HG03095 (cell line): ENCODE results near the gene AFF3.

Experiments
- ATAC-seq: cut with Tn5 transposase; IDR thresholded peaks from one replicate; pipeline ENCODE4 v1.9.1; 2021; ENCODE audit warnings: moderate library complexity; ENCODE audit not compliant: unreplicated experiment

AFF3 gene

GRCh38 chr2:100046961-100047947 lies 95.1 kb downstream of the AFF3 start:
- ATAC-seq = no peak

- ATAC-seq = no peak
Measured at GRCh38 chr2:100045000-100045399, 97.4 kb downstream of the AFF3 start.

- no peak for ATAC-seq
Measured at GRCh38 chr2:100043891-100044255, 98.5 kb downstream of the AFF3 start.

GRCh38 chr2:100043081-100043890 lies 99.1 kb downstream of the AFF3 start:
- no peak for ATAC-seq

GRCh38 chr2:100042562-100042961 lies 99.8 kb downstream of the AFF3 start:
- no peak for ATAC-seq

GRCh38 chr2:100041946-100042345 lies 100.4 kb downstream of the AFF3 start:
- ATAC-seq = no peak

- no peak for ATAC-seq
Measured at GRCh38 chr2:100041385-100041784, 101.0 kb downstream of the AFF3 start.

GRCh38 chr2:100040906-100041305 lies 101.5 kb downstream of the AFF3 start:
- ATAC-seq = no peak

- no peak for ATAC-seq
Measured at GRCh38 chr2:100039291-100039980, 103.0 kb downstream of the AFF3 start.

- ATAC-seq = no peak
Measured at GRCh38 chr2:100038011-100038410, 104.4 kb downstream of the AFF3 start.

- ATAC-seq = no peak
Measured at GRCh38 chr2:100036793-100037192, 105.6 kb downstream of the AFF3 start.

- ATAC-seq = no peak
Measured at GRCh38 chr2:100036026-100036425, 106.4 kb downstream of the AFF3 start.

GRCh38 chr2:100034431-100034830 lies 108.0 kb downstream of the AFF3 start:
- ATAC-seq = no peak

- no peak for ATAC-seq
Measured at GRCh38 chr2:100033976-100034375, 108.4 kb downstream of the AFF3 start.

- ATAC-seq = no peak
Measured at GRCh38 chr2:100031604-100032003, 110.8 kb downstream of the AFF3 start.

GRCh38 chr2:100029460-100029859 lies 112.9 kb downstream of the AFF3 start:
- no peak for ATAC-seq

- no peak for ATAC-seq
Measured at GRCh38 chr2:100021791-100022340, 120.5 kb downstream of the AFF3 start.

- no peak for ATAC-seq
Measured at GRCh38 chr2:100019499-100019898, 122.9 kb downstream of the AFF3 start.

GRCh38 chr2:100018341-100019193 lies 123.8 kb downstream of the AFF3 start:
- no peak for ATAC-seq

GRCh38 chr2:100017633-100018032 lies 124.8 kb downstream of the AFF3 start:
- ATAC-seq = no peak
